Lower leg skin (tissue), 4 donors: ENCODE measurements around the gene ACOT13. TPM values are rescaled to one million over a fixed set of nuclear protein-coding genes. Genes with fewer than 3 reads are reported as not detected.
"Not testable (repeated sequence)": the region's sequence is repeated elsewhere in the genome, so short reads cannot be mapped to it uniquely, and the experiment has no call there.

Experiments used
- DNase-seq, 2 donors: peaks; one replicate each; pipeline ENCODE4 v3.0.0-alpha.2; 2019; ENCODE audit warnings: low spot score in 2 of 2
- H3K4me3 ChIP-seq: fragments of 200-600 bp; sonication (generic); 2 replicates; pipeline ENCODE4 v1.5.1; 2017; ENCODE audit warnings: mild to moderate bottlenecking, low read depth; ENCODE audit not compliant: poor library complexity, severe bottlenecking
- CTCF ChIP-seq, 3 donors: fragments of 450-650 bp; IDR thresholded peaks; one replicate each; pipeline ENCODE4 v1.5.1; 2016; ENCODE audit warnings: antibody characterized with exemption in 3 of 3, mild to moderate bottlenecking in 3 of 3, moderate library complexity in 2 of 3
- POLR2A ChIP-seq, 2 donors: fragments of 450-650 bp; IDR thresholded peaks; one replicate each; pipeline ENCODE4 v1.6.1; 2016 to 2017; ENCODE audit warnings: antibody characterized with exemption in 2 of 2, mild to moderate bottlenecking in 1 of 2, moderate library complexity in 1 of 2
- WGBS, 2 donors: methylation state at CpG; one replicate each; pipeline ENCODE4 v1.1.5; 2018; 5-methylcytosine and 5-hydroxymethylcytosine counted together
- intact Hi-C: fragments of 100-400 bp; cut with DNase I; formaldehyde crosslinking; loops from one replicate; pipeline ENCODE4 v1.15.0; 2023; ENCODE audit warnings: low total_unique reads
- total RNA-seq, 4 donors: library from RNA; depleted of rRNA; stranded (reverse); fragments of >200 nt; gene quantifications; one replicate each; pipeline ENCODE4 v1.1.0, GENCODE V29; 2016

The ACOT13 gene
- total RNA-seq, 4 donors from 2014 or later = 4.6 to 22.6 (median 10.6) TPM

DNA sequence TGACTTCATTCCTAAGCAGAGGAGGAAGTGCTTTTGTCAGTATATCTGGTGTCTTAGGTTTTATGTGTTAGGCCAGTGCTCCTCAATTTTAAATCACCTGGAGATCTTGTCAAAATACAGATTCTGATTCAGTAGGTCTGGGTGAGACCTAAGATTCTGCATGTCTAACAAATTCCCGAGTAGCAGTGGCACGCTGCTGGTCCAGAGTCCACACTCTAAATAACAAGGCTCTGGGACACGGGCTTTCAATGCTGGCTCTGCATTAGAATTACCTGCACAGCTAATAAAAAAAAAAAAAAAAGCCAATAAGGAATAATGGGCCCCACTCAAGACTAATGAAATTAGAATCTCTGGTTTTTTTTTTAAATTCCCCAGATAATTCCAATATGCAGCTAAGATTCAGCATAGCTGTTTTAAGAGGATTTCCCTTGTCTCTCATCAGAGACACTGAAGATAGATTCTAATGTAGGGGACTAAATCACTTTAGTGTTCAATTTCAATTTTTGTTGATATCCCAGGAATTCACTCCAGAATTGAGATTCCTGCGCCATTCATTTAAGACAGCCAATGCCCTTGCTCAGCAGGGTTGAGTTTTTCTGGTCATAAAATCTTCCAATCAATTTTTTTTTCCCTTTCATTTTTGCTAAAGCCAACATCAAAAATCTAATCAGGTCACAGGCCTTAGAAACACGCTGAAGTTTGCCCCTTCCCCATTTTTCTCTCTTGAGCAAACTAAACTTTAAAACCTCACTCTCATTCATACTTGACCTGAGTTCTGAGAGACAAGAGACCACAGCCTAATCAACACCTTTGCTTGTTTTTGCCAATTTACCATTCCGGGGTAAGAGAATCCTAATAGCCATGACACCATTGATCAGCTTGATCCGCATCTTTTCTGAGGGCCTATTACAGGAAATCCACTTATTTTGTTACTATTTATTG, 2.6 kb upstream of the ACOT13 start:
- DNase-seq = no peak
- intact Hi-C loops = no loop called here
- WGBS, 2 donors = 95 to 96% methylated on average over 7 of the region's 7 CpGs
- TF ChIP-seq POLR2A (IDR thresholded peaks at IDR 0.05) (no peak), CTCF (IDR thresholded peaks at IDR 0.05) (no peak)
- no peak overlapping the region for H3K4me3 ChIP-seq

DNA sequence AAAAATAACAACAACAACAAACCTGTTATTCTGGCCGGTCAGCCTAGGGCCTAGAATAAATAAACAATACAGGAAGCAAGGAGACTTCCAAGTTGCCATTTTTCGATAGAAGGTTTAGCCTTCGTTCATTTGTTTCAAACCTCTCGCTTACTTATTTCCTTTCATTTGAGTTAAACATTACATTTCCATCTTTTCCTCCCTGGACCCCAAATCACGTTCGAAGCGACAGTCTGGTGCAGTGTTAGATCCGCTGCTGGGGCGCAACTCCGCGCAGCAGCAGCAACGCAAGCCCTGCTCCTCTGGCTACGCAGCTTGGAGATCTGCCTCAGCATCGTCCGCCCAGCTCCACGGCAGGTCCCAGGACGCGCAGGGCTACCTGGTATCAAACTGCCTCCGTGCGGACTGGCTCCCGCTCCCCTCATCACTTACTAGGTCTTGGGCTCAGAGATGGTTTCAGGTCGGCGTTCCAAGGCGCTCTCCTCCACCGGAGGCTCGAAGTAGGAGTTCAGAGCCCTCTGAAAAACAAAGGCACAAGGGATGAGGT, 708 bp upstream of the ACOT13 start:
- WGBS, 2 donors = 0% methylated on average over 26 of the region's 26 CpGs
- intact Hi-C loops = no loop called here
- H3K4me3 ChIP-seq = peak overlapping the region; percentile 96
- DNase-seq = peak in 1 of 2 donors; percentile 89
- no peak for TF ChIP-seq CTCF (IDR thresholded peaks at IDR 0.05)
- TF ChIP-seq POLR2A (IDR thresholded peaks at IDR 0.05) = no peak

GRCh38 chr6:24667378-24667803, 514 bp downstream of the ACOT13 start:
- intact Hi-C loops = no loop called here
- DNase-seq = no peak
- no peak for TF ChIP-seq CTCF (IDR thresholded peaks at IDR 0.05)
- no peak for TF ChIP-seq POLR2A (IDR thresholded peaks at IDR 0.05)
- peak overlapping the region; percentile 96 for H3K4me3 ChIP-seq
- 2 to 3% methylated on average over 9 of the region's 9 CpGs for WGBS, 2 donors

DNA sequence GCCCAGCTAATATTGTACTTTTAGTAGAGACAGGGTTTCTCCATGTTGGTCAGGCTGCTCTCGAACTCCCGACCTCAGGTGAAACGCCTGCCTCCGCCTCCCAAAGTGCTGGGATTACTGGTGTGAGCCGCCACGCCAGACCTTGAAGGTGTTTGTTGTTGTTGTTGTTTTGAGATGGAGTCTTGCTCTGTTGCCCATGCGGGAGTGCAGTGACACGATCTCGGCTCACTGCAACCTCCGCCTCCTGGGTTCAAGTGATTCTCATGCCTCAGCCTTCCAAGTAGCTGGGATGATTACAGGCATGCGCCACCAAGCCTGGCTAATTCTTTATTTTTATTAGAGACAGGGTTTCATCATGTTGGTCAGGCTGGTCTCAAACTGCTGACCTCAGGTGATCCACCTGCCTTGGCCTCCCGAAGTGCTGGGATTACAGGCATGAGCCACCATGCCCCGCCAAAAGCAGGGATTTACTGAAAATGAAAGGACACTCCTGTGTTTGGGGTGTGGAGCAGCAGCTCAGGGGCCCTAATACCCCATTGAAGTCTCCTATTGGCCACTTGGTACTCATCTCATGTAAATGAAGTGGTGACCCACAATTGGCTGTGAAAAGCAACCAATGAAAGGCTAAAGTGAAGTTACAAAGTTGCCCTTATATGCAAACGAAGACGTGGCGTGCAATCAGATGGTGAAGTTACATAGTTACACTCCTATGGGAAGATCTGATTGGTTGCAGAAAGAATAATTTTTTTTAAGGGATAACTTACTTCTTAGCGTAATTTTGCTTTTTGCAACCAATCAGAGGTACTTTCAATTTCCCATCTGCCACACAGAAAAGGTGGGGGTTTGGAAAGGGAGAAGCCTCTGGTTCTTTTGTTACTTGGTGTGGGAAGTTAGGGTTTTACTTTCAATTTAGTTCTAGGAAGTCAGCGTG, 1.5 kb downstream of the ACOT13 start:
- intact Hi-C loops = not testable (repeated sequence)
- WGBS, 2 donors = 91 to 96% methylated on average over 18 of the region's 18 CpGs

DNA sequence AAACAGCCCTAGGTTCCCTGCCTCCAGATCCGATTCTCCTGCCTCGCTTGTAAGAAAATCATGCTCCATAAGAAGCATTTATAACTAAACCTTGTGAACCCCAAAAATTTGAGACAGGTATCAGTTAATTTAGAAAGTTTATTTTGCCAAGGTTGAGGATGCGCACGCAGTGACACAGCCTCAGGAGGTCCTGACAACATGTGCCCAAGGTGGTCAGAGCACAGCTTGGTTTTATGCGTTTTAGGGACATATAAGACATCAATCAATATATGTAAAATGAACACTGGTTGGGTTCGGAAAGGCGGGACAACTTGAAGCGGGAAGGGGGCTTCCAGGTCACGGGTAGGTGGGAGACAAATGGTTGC, 2.1 kb downstream of the ACOT13 start:
- H3K4me3 ChIP-seq = no peak overlapping the region
- intact Hi-C loops = no loop called here
- TF ChIP-seq CTCF (IDR thresholded peaks at IDR 0.05) (no peak), POLR2A (IDR thresholded peaks at IDR 0.05) (no peak)
- DNase-seq = no peak
- 94 to 98% methylated on average over 9 of the region's 9 CpGs for WGBS, 2 donors

More for the DNA sequence above, 1.5 kb downstream of the ACOT13 start:
- H3K4me3 ChIP-seq = peak overlapping the region; percentile 96
- not testable (repeated sequence) for DNase-seq

GRCh38 chr6:24670492-24670891, 3.6 kb downstream of the ACOT13 start:
- DNase-seq, H3K4me3 ChIP-seq, intact Hi-C loops: not testable (repeated sequence)

- H3K4me3 ChIP-seq, intact Hi-C loops, DNase-seq: not testable (repeated sequence)
- 94 to 98% methylated on average over 4 of the region's 4 CpGs for WGBS, 2 donors
Observed at GRCh38 chr6:24671077-24671476, 4.2 kb downstream of the ACOT13 start.
